Measurements from ENCODE around the gene CD82. TPM values are rescaled to one million over a fixed set of nuclear protein-coding genes. Genes with fewer than 3 reads are reported as not detected.

Gene CD82
- polyA plus RNA-seq, 1 donor (not counting 4 experiments of a cell fraction or from before 2014, with no cell fraction given) = 118 TPM

GRCh38 chr11:44608651-44608990, 43.2 kb downstream of the CD82 start:
- H3K36me3 ChIP-seq (ENCODE audit: control insufficient read depth in 2 of 2, extremely low read depth in 1 of 2, insufficient read depth in 2 of 2, low read length in 2 of 2) = peaks cover 41 to 45% of the 10 kb centered on the region in 2 experiments
- no peak overlapping the region for H3K4me3 ChIP-seq (ENCODE audit: control insufficient read depth in 2 of 3, extremely low read depth in 1 of 3, insufficient read depth in 2 of 3, low read depth in 1 of 3, low read length in 3 of 3)
- H2AFZ ChIP-seq (ENCODE audit: control insufficient read depth, low read length) = no peak overlapping the region
- H3K79me2 ChIP-seq (ENCODE audit: control insufficient read depth, insufficient read depth, low read length) = no peaks in the 10 kb centered on the region
- no peak overlapping the region for H3K9ac ChIP-seq (ENCODE audit: control insufficient read depth, extremely low read depth, insufficient read depth, low read length)
- TF ChIP-seq CTCF (optimal IDR thresholded peaks at IDR 0.05 in 1 of 3, IDR thresholded peaks at IDR 0.05 in 1 of 3, conservative IDR thresholded peaks at IDR 0.05 in 1 of 3; ENCODE audit: extremely low read depth in 1 of 3, insufficient read depth in 2 of 3, low read length in 3 of 3) = no peak
- no peak overlapping the region for H3K27ac ChIP-seq (ENCODE audit: control insufficient read depth, insufficient read depth, low read length)
- H3K4me1 ChIP-seq (ENCODE audit: control insufficient read depth, extremely low read depth, insufficient read depth, low read length) = no peaks in the 10 kb centered on the region
- DNase-seq (ENCODE audit: low read depth, low spot score) (no peak), FAIRE-seq (no peak)
- dilution Hi-C loops (cut with MboI; ENCODE audit: extremely low pct_ligation_motif_present, low sequenced_read_pairs) = no loop called here
- no peaks in the 10 kb centered on the region for H3K27me3 ChIP-seq (ENCODE audit: control insufficient read depth, extremely low read depth, insufficient read depth, low read length)
- H3K4me2 ChIP-seq (ENCODE audit: control insufficient read depth, extremely low read depth, insufficient read depth, low read depth, low read length) = no peak overlapping the region
- H4K20me1 ChIP-seq (ENCODE audit: control insufficient read depth, extremely low read depth, insufficient read depth, low read length) = no peaks in the 10 kb centered on the region
- H3K9me3 ChIP-seq (ENCODE audit: control insufficient read depth, low read depth, low read length) = no peaks in the 10 kb centered on the region
- no peaks in the 10 kb centered on the region for H3K9me1 ChIP-seq (ENCODE audit: control insufficient read depth, extremely low read depth, insufficient read depth, low read length)

DNA sequence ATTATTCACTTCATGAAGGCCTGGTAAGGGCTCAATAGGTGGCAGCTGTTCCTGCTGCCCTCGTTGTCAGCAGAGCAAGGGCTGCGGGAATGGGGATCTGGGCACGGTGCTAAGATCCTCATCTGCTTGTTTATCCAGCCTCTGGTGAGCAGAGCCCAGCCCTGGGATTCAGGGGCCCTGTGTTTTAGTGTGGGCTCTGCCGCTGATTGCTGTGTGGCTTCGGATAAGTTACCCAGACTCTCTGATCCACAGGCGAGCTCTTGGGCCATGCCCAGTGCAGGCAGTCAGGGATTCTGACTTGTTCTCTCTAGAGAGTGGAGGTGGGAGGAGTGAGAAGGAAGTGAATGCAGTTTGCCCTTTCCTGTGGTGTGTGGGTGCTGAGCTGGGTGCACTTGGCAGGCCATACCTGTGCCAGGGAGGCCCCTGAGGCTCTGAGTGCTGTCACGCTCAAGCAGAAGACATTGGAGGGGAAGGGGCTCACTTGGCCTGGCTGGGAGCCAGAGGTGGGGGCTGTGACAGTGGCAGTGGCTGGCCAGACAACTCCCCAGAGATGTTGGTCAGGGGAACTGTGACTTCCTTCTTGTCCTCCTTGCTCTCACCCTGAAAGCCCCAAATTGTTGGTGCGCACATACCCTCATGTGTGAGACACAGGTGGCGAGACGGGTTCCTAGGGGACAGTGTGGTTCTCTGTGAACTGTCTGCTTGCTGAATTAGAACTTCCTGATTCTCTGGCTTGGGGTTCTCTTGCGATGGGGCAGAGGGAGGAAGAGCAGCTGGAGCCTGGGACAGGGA, 43.7 kb downstream of the CD82 start:
- Histone ChIP-seq H3K9ac (ENCODE audit: control insufficient read depth, extremely low read depth, insufficient read depth, low read length) (no peak overlapping the region), H3K4me3 (ENCODE audit: control insufficient read depth in 2 of 3, extremely low read depth in 1 of 3, insufficient read depth in 2 of 3, low read depth in 1 of 3, low read length in 3 of 3) (no peak overlapping the region), H3K36me3 (ENCODE audit: control insufficient read depth in 2 of 2, extremely low read depth in 1 of 2, insufficient read depth in 2 of 2, low read length in 2 of 2) (peaks cover 39 to 40% of the 10 kb centered on the region in 2 experiments), H3K4me2 (ENCODE audit: control insufficient read depth, extremely low read depth, insufficient read depth, low read depth, low read length) (no peak overlapping the region), H3K27me3 (ENCODE audit: control insufficient read depth, extremely low read depth, insufficient read depth, low read length) (no peaks in the 10 kb centered on the region), H4K20me1 (ENCODE audit: control insufficient read depth, extremely low read depth, insufficient read depth, low read length) (no peaks in the 10 kb centered on the region), H3K27ac (ENCODE audit: control insufficient read depth, insufficient read depth, low read length) (no peak overlapping the region), H2AFZ (ENCODE audit: control insufficient read depth, low read length) (no peak overlapping the region), H3K79me2 (ENCODE audit: control insufficient read depth, insufficient read depth, low read length) (no peaks in the 10 kb centered on the region), H3K9me1 (ENCODE audit: control insufficient read depth, extremely low read depth, insufficient read depth, low read length) (no peaks in the 10 kb centered on the region), H3K9me3 (ENCODE audit: control insufficient read depth, low read depth, low read length) (no peaks in the 10 kb centered on the region), H3K4me1 (ENCODE audit: control insufficient read depth, extremely low read depth, insufficient read depth, low read length) (no peaks in the 10 kb centered on the region)
- dilution Hi-C loops (cut with MboI; ENCODE audit: extremely low pct_ligation_motif_present, low sequenced_read_pairs) = no loop called here
- TF ChIP-seq CTCF (optimal IDR thresholded peaks at IDR 0.05 in 1 of 3, IDR thresholded peaks at IDR 0.05 in 1 of 3, conservative IDR thresholded peaks at IDR 0.05 in 1 of 3; ENCODE audit: extremely low read depth in 1 of 3, insufficient read depth in 2 of 3, low read length in 3 of 3) = no peak
- TF ChIP-seq EZH2 (IDR thresholded peaks at IDR 0.05; ENCODE audit: low read length) = no peak
- DNase-seq (ENCODE audit: low read depth, low spot score) (no peak), FAIRE-seq (no peak)
